Lower leg skin (tissue), 4 donors: Measurements from ENCODE around the gene HAUS2. TPM values are rescaled to one million over a fixed set of nuclear protein-coding genes. Genes with fewer than 3 reads are reported as not detected.

Source experiments
- DNase-seq, 2 donors: peaks; one replicate each; pipeline ENCODE4 v3.0.0-alpha.2; 2019; ENCODE audit warnings: low spot score in 2 of 2
- H3K4me3 ChIP-seq: fragments of 200-600 bp; sonication (generic); 2 replicates; pipeline ENCODE4 v1.5.1; 2017; ENCODE audit warnings: mild to moderate bottlenecking, low read depth; ENCODE audit not compliant: poor library complexity, severe bottlenecking
- CTCF ChIP-seq, 3 donors: fragments of 450-650 bp; IDR thresholded peaks; one replicate each; pipeline ENCODE4 v1.5.1; 2016; ENCODE audit warnings: antibody characterized with exemption in 3 of 3, mild to moderate bottlenecking in 3 of 3, moderate library complexity in 2 of 3
- POLR2A ChIP-seq, 2 donors: fragments of 450-650 bp; IDR thresholded peaks; one replicate each; pipeline ENCODE4 v1.6.1; 2016 to 2017; ENCODE audit warnings: antibody characterized with exemption in 2 of 2, mild to moderate bottlenecking in 1 of 2, moderate library complexity in 1 of 2
- WGBS, 2 donors: methylation state at CpG; one replicate each; pipeline ENCODE4 v1.1.5; 2018; 5-methylcytosine and 5-hydroxymethylcytosine counted together
- intact Hi-C: fragments of 100-400 bp; cut with DNase I; formaldehyde crosslinking; loops from one replicate; pipeline ENCODE4 v1.15.0; 2023; ENCODE audit warnings: low total_unique reads
- total RNA-seq, 4 donors: library from RNA; depleted of rRNA; stranded (reverse); fragments of >200 nt; gene quantifications; one replicate each; pipeline ENCODE4 v1.1.0, GENCODE V29; 2016

HAUS2 gene
- total RNA-seq, 4 donors from 2014 or later: 10.0 to 24.2 (median 23.7) TPM

GRCh38 chr15:42590619-42591237, 42.1 kb downstream of the HAUS2 start:
- WGBS, 2 donors: 90 to 99% methylated on average over 5 of the region's 5 CpGs
- no peak for DNase-seq
- H3K4me3 ChIP-seq: no peak overlapping the region
- TF ChIP-seq POLR2A (IDR thresholded peaks at IDR 0.05): no peak
- no peak for TF ChIP-seq CTCF (IDR thresholded peaks at IDR 0.05)
- intact Hi-C loops: no loop called here

- intact Hi-C loops: no loop called here
- 83 to 85% methylated on average over 10 of the region's 10 CpGs for WGBS, 2 donors
- no peak overlapping the region for H3K4me3 ChIP-seq
- DNase-seq: no peak
- TF ChIP-seq CTCF (IDR thresholded peaks at IDR 0.05) (no peak), POLR2A (IDR thresholded peaks at IDR 0.05) (no peak)
These were observed 42.7 kb downstream of the HAUS2 start for GRCh38 chr15:42591238-42591934.

- TF ChIP-seq CTCF (IDR thresholded peaks at IDR 0.05) (no peak), POLR2A (IDR thresholded peaks at IDR 0.05) (no peak)
- 60 to 62% methylated on average over 3 of the region's 3 CpGs for WGBS, 2 donors
- H3K4me3 ChIP-seq: no peak overlapping the region
- DNase-seq: no peak
- intact Hi-C loops: no loop called here
These were observed 44.1 kb downstream of the HAUS2 start for GRCh38 chr15:42592716-42593115.

- TF ChIP-seq POLR2A (IDR thresholded peaks at IDR 0.05) (no peak), CTCF (IDR thresholded peaks at IDR 0.05) (no peak)
- intact Hi-C loops: no loop called here
- WGBS, 2 donors: 63 to 82% methylated on average over 4 of the region's 4 CpGs
- H3K4me3 ChIP-seq: no peak overlapping the region
- DNase-seq: peak in 1 of 2 donors; percentile 61
These were observed 44.5 kb downstream of the HAUS2 start for GRCh38 chr15:42593143-42593542.

- DNase-seq: no peak
- no peak overlapping the region for H3K4me3 ChIP-seq
- 61 to 72% methylated on average over 5 of the region's 5 CpGs for WGBS, 2 donors
- TF ChIP-seq POLR2A (IDR thresholded peaks at IDR 0.05): no peak
- TF ChIP-seq CTCF (IDR thresholded peaks at IDR 0.05): no peak
- intact Hi-C loops: no loop called here
These were observed 45.5 kb downstream of the HAUS2 start for GRCh38 chr15:42594095-42594494.
